ENCODE measurements around the gene SLFN5. TPM values are rescaled to one million over a fixed set of nuclear protein-coding genes. Genes with fewer than 3 reads are reported as not detected.
"Not testable (repeated sequence)": the region's sequence is repeated elsewhere in the genome, so short reads cannot be mapped to it uniquely, and the experiment has no call there.

Gene SLFN5
- total RNA-seq, 1 donor from 2014 or later, result 8.8 TPM

DNA sequence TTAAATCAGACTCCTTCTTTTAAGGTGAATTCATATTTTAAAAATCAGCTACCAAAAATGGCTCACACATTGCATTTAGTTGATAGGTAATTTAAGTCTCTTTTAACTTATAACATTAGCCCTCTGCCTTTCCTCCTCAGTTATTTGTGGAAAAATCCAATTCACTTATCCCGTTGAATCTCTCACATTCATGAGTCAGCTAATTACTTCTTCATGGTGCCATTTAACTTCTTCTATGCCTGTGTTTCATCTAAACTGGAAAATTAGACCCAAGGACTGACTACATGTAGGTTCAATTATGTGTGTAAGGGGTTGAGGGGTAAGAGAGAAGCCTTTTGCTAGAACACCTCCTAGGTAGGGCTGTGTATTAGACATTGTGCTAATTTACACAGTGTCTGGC, 18.4 kb upstream of the SLFN5 start:
- DNase-seq (ENCODE audit: low spot score), result no peak
- intact Hi-C loops (cut with micrococcal nuclease), result no loop called here
- no peak overlapping the region for H3K4me3 Mint-ChIP-seq (ENCODE audit: low read depth)
- H3K9me3 Mint-ChIP-seq, result peaks cover 35% of the 10 kb centered on the region
- no peaks in the 10 kb centered on the region for H3K27me3 Mint-ChIP-seq (ENCODE audit: low read depth)
- peaks cover 31% of the 10 kb centered on the region for H3K36me3 Mint-ChIP-seq (ENCODE audit: low read depth)
- H3K27ac Mint-ChIP-seq, result no peak overlapping the region
- H3K4me1 Mint-ChIP-seq (ENCODE audit: low read depth), result peaks cover 15% of the 10 kb centered on the region

GRCh38 chr17:35227546-35227945, 15.3 kb upstream of the SLFN5 start:
- Mint-ChIP-seq H3K4me3 (ENCODE audit: low read depth) (no peak overlapping the region), H3K27me3 (ENCODE audit: low read depth) (no peaks in the 10 kb centered on the region), H3K27ac (no peak overlapping the region), H3K36me3 (ENCODE audit: low read depth) (peaks cover 26% of the 10 kb centered on the region), H3K4me1 (ENCODE audit: low read depth) (peaks cover 18% of the 10 kb centered on the region), H3K9me3 (peaks cover 29% of the 10 kb centered on the region)
- intact Hi-C loops (cut with micrococcal nuclease), result no loop called here
- no peak for DNase-seq (ENCODE audit: low spot score)

GRCh38 chr17:35229638-35230037, 13.2 kb upstream of the SLFN5 start:
- Mint-ChIP-seq H3K9me3 (peaks cover 12% of the 10 kb centered on the region), H3K36me3 (ENCODE audit: low read depth) (peaks cover 15% of the 10 kb centered on the region), H3K4me1 (ENCODE audit: low read depth) (peaks cover 17% of the 10 kb centered on the region), H3K27me3 (ENCODE audit: low read depth) (no peaks in the 10 kb centered on the region), H3K4me3 (ENCODE audit: low read depth) (no peak overlapping the region), H3K27ac (no peak overlapping the region)
- DNase-seq (ENCODE audit: low spot score), result no peak
- intact Hi-C loops (cut with micrococcal nuclease), result no loop called here

DNA sequence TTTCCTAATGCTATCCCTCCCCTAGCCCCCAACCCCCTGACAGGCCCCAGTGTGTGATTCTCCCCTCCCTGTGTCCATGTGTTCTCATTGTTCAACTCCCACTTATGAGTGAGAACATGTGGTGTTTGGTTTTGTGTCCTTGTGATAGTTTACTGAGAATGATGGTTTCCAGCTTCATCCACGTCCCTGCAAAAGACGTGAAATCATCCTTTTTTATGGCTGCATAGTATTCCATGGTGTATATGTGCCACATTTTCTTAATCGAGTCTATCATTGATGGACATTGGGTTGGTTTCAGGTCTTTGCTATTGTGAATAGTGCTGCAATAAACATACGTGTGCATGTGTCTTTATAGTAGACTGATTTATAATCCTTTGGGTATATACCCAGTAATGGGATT, 8.6 kb upstream of the SLFN5 start:
- intact Hi-C loops (cut with micrococcal nuclease); H3K27me3 Mint-ChIP-seq (ENCODE audit: low read depth); DNase-seq (ENCODE audit: low spot score); H3K27ac Mint-ChIP-seq; H3K4me3 Mint-ChIP-seq (ENCODE audit: low read depth): not testable (repeated sequence)
- peaks cover 46% of the 10 kb centered on the region for H3K4me1 Mint-ChIP-seq (ENCODE audit: low read depth)
- H3K9me3 Mint-ChIP-seq, result peaks cover 13% of the 10 kb centered on the region
- H3K36me3 Mint-ChIP-seq (ENCODE audit: low read depth), result peaks cover 22% of the 10 kb centered on the region

DNA sequence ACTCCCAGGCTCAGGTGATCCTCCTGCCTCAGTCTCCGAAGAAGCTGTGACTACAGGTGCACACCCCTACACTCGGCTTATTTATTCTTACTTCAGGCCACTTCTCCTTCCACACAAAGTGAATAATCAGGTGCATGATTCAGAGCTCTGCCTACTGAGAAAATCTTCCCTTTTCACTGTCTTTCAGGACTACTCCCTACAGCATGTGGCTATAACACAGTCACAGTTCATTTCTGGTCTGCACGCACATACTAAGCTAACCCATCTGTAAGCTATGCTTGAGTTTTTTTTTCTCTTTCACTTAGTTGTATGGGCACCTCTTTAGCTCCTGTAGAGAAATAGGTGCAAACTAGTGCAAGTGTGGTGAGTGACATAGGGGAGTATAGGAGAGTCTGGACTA, 7.6 kb upstream of the SLFN5 start:
- no peak overlapping the region for H3K4me3 Mint-ChIP-seq (ENCODE audit: low read depth)
- intact Hi-C loops (cut with micrococcal nuclease), result no loop called here
- no peak overlapping the region for H3K27ac Mint-ChIP-seq
- H3K27me3 Mint-ChIP-seq (ENCODE audit: low read depth), result no peaks in the 10 kb centered on the region
- H3K4me1 Mint-ChIP-seq (ENCODE audit: low read depth), result peaks cover 48% of the 10 kb centered on the region
- H3K9me3 Mint-ChIP-seq, result peaks cover 4% of the 10 kb centered on the region
- H3K36me3 Mint-ChIP-seq (ENCODE audit: low read depth), result peaks cover 21% of the 10 kb centered on the region
- DNase-seq (ENCODE audit: low spot score), result no peak

DNA sequence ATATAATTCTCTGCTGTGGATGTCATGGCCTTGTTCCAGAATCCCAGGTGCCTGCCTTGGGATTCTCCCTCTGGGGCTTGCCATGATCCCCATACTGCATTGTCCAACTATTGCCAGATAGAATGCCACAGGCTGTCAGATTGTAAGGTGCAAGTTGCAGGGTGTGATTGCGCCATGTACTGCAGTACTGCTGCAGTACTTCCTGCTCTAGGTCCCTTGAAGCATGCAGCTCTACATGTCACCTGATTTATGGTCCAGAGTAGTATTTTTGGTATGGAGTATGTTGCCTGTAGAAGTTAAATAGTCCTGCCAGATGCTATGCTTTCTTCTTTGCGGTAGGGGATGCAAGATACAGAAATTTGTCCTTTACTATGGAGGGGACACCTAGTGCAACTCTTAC, 7.0 kb upstream of the SLFN5 start:
- Mint-ChIP-seq H3K4me1 (ENCODE audit: low read depth) (peaks cover 49% of the 10 kb centered on the region), H3K27me3 (ENCODE audit: low read depth) (no peaks in the 10 kb centered on the region), H3K4me3 (ENCODE audit: low read depth) (no peak overlapping the region), H3K9me3 (peaks cover 4% of the 10 kb centered on the region), H3K27ac (no peak overlapping the region), H3K36me3 (ENCODE audit: low read depth) (peaks cover 21% of the 10 kb centered on the region)
- intact Hi-C loops (cut with micrococcal nuclease), result no loop called here
- DNase-seq (ENCODE audit: low spot score), result no peak

GRCh38 chr17:35236821-35237220, 6.1 kb upstream of the SLFN5 start:
- H3K9me3 Mint-ChIP-seq, result peaks cover 4% of the 10 kb centered on the region
- H3K4me1 Mint-ChIP-seq (ENCODE audit: low read depth), result peaks cover 55% of the 10 kb centered on the region
- DNase-seq (ENCODE audit: low spot score), result no peak
- peaks cover 24% of the 10 kb centered on the region for H3K36me3 Mint-ChIP-seq (ENCODE audit: low read depth)
- intact Hi-C loops (cut with micrococcal nuclease), result no loop called here
- H3K27me3 Mint-ChIP-seq (ENCODE audit: low read depth), result no peaks in the 10 kb centered on the region
- H3K27ac Mint-ChIP-seq, result no peak overlapping the region
- H3K4me3 Mint-ChIP-seq (ENCODE audit: low read depth), result no peak overlapping the region

DNA sequence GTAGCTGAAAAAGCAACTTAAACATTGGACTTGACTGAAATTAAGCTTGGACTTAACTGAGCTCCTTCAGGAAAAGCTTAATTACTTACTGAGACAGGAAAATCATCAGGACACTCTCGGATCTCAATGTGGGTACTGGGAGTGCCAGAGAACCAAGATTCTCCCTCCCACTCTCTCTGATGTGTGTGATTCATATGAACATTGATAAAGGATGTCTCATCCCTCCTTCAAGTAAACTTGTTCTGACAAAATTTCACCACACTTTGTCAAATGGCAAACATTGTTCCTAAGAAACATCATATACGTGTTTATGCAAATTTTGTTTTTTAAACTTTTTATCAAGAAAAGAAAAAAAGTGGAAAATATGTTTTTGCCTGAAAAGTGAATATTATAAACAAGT, 4.1 kb upstream of the SLFN5 start:
- intact Hi-C loops (cut with micrococcal nuclease), result no loop called here
- H3K27me3 Mint-ChIP-seq (ENCODE audit: low read depth), result no peaks in the 10 kb centered on the region
- H3K27ac Mint-ChIP-seq, result peak overlapping the region; percentile 69
- no peak for DNase-seq (ENCODE audit: low spot score)
- peaks cover 4% of the 10 kb centered on the region for H3K9me3 Mint-ChIP-seq
- H3K4me3 Mint-ChIP-seq (ENCODE audit: low read depth), result peak overlapping the region; percentile 42
- peaks cover 28% of the 10 kb centered on the region for H3K36me3 Mint-ChIP-seq (ENCODE audit: low read depth)
- peaks cover 58% of the 10 kb centered on the region for H3K4me1 Mint-ChIP-seq (ENCODE audit: low read depth)

DNA sequence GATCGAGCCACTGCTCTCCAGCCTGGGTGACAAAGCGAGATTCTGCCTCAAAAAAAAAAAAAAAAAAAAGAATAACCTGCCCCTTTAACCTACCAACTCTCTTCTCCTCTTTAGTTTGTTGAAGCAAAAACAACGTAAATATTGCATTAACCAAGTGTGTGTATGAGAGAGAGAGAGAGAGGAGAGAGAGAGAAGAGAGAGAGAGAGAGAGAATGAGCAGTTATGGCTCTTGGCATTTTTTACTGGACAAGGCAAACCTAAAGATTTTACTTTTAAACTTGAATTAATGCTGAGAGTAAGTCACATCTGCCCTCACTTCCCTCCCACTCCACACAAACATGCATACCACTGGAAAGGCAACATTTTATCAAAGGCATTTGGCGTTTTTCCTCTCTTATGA, 3.0 kb upstream of the SLFN5 start:
- Mint-ChIP-seq H3K4me3 (ENCODE audit: low read depth) (peak overlapping the region; percentile 96), H3K27me3 (ENCODE audit: low read depth) (no peaks in the 10 kb centered on the region)
- intact Hi-C loops (cut with micrococcal nuclease), result loop anchor here (5.0 to 10.0 kb wide), 6 partner anchors 63 to 855 kb away; partner anchors contain the start of genes AP2B1, RFFL and SLFN13

DNA sequence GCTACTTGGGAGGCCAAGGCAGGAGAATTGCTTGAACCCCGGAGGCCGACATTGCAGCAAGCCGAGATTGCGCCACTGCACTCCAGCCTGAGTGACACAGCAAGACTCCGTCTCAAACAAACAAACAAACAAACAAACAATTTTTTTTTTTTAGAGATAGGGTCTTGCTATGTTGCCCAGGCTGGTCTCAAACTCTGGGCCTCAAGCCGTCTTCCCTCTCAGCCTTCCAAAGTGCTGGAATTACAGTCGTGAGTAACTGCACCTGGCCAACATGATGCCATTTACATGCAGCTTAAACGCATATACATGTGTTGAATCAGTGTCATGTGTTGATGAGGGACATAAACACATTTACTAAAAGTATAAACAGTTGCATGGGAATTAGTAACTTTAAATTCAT, 2.0 kb upstream of the SLFN5 start:
- H3K9me3 Mint-ChIP-seq, result peaks cover 4% of the 10 kb centered on the region
- peaks cover 71% of the 10 kb centered on the region for H3K4me1 Mint-ChIP-seq (ENCODE audit: low read depth)
- no peak for DNase-seq (ENCODE audit: low spot score)
- peaks cover 40% of the 10 kb centered on the region for H3K36me3 Mint-ChIP-seq (ENCODE audit: low read depth)
- intact Hi-C loops (cut with micrococcal nuclease), result loop anchor here (5.0 to 10.0 kb wide), 6 partner anchors 64 to 856 kb away; partner anchors contain the start of genes AP2B1, RFFL and SLFN13
- H3K27ac Mint-ChIP-seq, result peak overlapping the region; percentile 30
- H3K4me3 Mint-ChIP-seq (ENCODE audit: low read depth), result peak overlapping the region; percentile 96
- no peaks in the 10 kb centered on the region for H3K27me3 Mint-ChIP-seq (ENCODE audit: low read depth)

More for the DNA sequence above, 3.0 kb upstream of the SLFN5 start:
- Mint-ChIP-seq H3K36me3 (ENCODE audit: low read depth) (peaks cover 32% of the 10 kb centered on the region), H3K27ac (peak overlapping the region; percentile 57), H3K9me3 (peaks cover 4% of the 10 kb centered on the region), H3K4me1 (ENCODE audit: low read depth) (peaks cover 67% of the 10 kb centered on the region)
- no peak for DNase-seq (ENCODE audit: low spot score)

- intact Hi-C loops (cut with micrococcal nuclease), result loop anchor here (5.0 to 10.0 kb wide), 6 partner anchors 64 to 857 kb away; partner anchors contain the start of genes AP2B1, RFFL and SLFN13
- Mint-ChIP-seq H3K27ac (peak overlapping the region; percentile 96), H3K9me3 (peaks cover 4% of the 10 kb centered on the region), H3K27me3 (ENCODE audit: low read depth) (no peaks in the 10 kb centered on the region), H3K4me1 (ENCODE audit: low read depth) (peaks cover 65% of the 10 kb centered on the region), H3K4me3 (ENCODE audit: low read depth) (peak overlapping the region; percentile 96), H3K36me3 (ENCODE audit: low read depth) (peaks cover 40% of the 10 kb centered on the region)
- no peak for DNase-seq (ENCODE audit: low spot score)
Measured at GRCh38 chr17:35241520-35241919, 1.4 kb upstream of the SLFN5 start.

DNA sequence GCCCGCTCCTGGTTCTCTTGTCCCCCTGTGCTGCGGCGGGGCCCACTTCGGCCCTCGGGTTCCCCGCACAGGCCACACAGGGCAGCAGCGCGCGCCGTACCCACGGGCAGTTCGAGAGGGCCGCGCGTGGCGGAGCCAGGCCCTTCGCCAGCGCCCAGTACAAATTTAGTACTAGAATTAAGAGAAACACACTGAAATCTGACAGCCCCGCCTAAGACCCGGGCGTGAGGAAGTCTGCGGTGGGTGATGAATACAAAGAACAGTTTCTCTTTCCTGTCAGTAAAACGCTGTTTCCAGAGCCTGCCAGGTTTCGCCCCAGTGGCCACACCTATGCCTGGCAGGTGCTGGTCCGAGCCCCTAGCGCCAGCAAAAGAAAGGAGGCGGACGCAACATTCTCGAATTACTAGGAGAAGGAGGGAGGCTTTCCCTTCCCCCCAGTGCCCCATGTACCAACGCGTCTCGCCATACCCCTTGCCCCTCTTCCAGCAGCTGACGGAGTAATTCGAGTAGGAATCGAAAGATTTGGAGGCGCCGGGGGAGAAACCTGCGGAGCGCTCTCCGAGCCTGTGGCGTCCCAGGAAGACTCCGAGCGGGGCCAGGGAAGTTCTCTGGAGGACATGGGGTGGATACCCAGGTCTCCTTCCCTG, 591 bp upstream of the SLFN5 start:
- Mint-ChIP-seq H3K4me1 (ENCODE audit: low read depth) (peaks cover 64% of the 10 kb centered on the region), H3K36me3 (ENCODE audit: low read depth) (peaks cover 37% of the 10 kb centered on the region), H3K4me3 (ENCODE audit: low read depth) (peak overlapping the region; percentile 96), H3K27ac (peak overlapping the region; percentile 96), H3K9me3 (no peaks in the 10 kb centered on the region), H3K27me3 (ENCODE audit: low read depth) (no peaks in the 10 kb centered on the region)
- intact Hi-C loops (cut with micrococcal nuclease), result loop anchor here (1.0 to 10.0 kb wide), 8 partner anchors 28 to 857 kb away; partner anchors contain the start of genes AP2B1, RFFL, SLFN11 and SLFN13
- DNase-seq (ENCODE audit: low spot score), result peak; percentile 86

- Mint-ChIP-seq H3K4me3 (ENCODE audit: low read depth) (peak overlapping the region; percentile 96), H3K27ac (peak overlapping the region; percentile 90), H3K36me3 (ENCODE audit: low read depth) (peaks cover 46% of the 10 kb centered on the region), H3K4me1 (ENCODE audit: low read depth) (peaks cover 61% of the 10 kb centered on the region), H3K9me3 (no peaks in the 10 kb centered on the region), H3K27me3 (ENCODE audit: low read depth) (no peaks in the 10 kb centered on the region)
- DNase-seq (ENCODE audit: low spot score), result peak; percentile 38
- intact Hi-C loops (cut with micrococcal nuclease), result loop anchor here (1.0 to 10.0 kb wide), 10 partner anchors 46 to 859 kb away; partner anchors contain the start of genes AP2B1, RFFL, SLFN11 and SLFN13
Measured at GRCh38 chr17:35243561-35244340, 879 bp downstream of the SLFN5 start.
